Stimulated activated CD4-positive, alpha-beta T cell treated with anti-CD3 and anti-CD28 coated beads, TNF-alpha, amount 100 ng/mL, for 1 hour (primary cell): ENCODE results near the gene MAST3.

Source experiments
- DNase-seq, 3 donors: peaks; one replicate each; pipeline ENCODE4 v3.0.0-alpha.2; 2020; ENCODE audit warnings: low read depth in 3 of 3, low spot score in 1 of 3

The MAST3 gene

DNA sequence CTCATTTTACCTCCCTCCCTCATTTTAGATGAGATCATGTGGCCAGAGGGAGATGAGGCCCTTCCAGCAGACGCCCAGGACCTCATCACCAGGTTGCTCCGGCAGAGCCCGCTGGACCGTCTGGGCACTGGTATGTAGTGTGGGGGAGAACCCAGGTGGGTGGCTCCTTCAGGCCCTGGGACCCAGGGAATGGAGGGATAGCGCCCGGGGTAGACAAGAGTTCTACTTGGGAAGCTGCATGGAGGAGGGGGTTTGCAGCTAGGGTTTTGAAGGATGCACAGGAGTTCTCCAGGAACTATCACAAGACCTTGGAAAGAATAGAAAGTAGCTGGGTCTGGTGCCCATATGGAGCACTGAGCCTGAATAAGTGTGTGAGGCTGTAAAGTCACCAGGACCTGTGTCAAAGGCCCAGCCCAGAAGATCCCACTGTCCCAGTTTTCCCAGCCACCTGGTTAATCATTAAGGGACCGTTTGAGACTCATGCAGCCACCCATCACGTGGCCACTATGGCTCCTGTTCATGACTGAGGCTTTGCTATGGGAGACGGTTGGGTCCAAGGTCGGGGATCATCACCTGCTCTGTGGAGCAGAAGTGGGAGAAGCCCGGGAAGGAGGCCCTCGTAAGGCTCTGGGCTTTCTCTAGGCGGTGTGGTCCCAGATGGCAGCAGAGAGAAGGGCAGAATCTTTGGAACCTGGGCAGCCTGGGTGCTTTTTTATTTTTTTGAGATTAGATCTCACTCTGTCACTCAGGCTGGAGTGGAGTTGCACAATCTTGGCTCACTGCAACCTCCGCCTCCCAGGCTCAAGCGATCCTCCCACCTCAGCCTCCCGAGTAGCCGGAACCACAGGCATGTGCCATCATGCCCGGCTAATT is 38.4 kb downstream of the MAST3 start:
- DNase-seq, result no peak

DNA sequence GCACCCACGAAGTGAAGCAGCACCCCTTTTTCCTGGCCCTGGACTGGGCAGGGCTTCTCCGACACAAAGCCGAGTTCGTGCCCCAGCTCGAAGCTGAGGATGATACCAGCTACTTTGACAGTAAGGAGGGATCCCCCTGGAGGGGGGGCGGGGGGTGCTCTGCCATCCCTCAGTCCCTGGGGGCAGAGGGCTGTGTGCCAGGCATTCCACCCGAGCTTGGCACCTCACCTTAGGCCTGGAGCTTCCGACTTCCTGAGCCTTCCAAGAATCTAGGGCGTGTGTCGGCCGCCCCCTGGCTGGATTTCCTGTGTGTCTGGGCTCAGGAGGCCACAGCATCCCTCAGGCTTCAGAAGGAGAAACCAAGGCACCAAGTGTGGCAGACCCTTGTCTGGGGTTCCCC is 39.7 kb downstream of the MAST3 start:
- no peak for DNase-seq

DNA sequence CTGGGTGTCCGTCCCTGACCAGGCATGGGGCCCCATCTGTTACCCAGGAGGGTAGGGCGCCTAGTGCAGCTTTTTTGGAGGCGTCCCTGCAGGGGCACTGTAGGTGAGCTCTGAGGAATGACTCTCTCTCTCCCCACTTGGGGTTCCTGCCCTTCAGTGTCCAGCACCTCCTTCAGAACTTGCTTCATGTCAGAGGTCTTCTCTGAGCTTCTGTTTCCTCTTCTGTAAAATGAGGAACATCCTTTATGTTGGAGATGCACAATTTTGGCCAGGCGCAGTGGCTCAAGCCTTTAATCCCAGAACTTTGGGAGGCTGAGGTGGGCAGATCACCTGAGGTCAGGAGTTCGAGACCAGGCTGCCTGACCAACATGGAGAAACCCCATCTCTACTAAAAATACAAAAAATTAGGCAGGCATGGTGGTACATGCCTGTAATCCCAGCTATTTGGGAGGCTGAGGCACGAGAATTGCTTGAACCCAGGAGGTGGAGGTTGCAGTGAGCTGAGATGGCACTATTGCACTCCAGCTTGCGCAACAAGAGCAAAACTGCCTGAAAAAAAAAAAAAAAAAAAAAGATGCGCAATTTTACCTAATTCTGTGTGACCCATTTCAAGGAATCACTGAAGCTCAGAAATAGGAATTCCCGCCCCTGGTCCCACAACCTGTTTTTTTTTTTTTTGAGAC is 40.2 kb downstream of the MAST3 start:
- DNase-seq, result no peak

DNA sequence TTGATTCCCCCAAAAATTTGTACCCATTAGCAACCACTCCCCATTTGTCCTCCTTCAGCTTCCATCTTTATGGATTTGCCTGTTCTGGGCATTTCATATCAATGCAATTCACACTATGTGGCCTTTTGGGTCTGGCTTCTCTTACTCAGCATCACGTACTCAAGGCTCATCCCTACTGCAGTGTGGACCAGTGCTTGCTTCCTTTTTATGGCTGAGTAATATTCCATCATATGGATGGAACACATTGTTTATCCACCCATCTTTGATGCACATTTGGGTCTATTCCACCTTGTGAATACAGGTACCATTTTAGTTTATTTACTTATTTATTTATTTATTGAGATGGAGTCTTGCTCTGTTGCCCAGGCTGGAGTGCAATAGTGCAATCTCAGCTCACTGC is 42.9 kb downstream of the MAST3 start:
- DNase-seq, result no peak

DNA sequence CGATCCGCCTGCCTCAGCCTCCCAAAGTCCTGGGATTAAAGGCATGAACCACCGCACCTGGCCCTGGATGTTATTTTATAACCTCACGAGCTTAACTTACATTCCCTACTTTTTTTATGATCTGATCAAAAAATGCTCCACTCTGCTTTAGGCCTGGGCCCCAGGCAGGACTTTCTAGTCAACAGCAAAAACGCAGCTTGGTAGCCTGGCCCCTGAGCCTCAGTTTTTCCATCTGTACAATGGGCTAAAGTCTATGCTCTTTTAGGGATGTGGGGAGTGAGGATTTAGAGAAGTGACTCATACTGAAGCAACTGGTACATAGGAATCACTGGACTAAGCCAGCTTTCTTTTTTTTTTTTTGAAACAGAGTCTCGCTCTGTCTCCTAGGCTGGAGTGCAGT is 43.5 kb downstream of the MAST3 start:
- DNase-seq, result no peak

DNA sequence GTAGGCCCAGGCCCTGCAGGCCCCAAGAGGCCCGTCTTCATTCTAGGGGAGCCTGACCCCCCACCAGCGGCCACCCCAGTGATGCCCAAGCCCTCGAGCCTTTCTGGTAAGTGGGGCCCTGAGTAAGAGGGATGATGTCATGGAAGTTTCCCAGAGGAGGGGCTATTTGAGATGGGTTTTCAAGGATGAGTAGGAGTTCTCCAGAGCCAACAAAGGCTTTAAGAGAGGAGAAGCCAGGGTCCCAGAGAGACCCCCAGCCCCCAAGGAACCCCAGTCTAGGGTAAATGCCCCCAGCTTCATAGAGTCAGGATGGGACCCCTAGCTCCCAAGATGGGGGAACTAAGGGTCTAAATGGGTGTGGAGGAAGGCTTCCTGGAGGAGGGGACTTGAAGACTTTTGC is 46.3 kb downstream of the MAST3 start:
- DNase-seq, result no peak

DNA sequence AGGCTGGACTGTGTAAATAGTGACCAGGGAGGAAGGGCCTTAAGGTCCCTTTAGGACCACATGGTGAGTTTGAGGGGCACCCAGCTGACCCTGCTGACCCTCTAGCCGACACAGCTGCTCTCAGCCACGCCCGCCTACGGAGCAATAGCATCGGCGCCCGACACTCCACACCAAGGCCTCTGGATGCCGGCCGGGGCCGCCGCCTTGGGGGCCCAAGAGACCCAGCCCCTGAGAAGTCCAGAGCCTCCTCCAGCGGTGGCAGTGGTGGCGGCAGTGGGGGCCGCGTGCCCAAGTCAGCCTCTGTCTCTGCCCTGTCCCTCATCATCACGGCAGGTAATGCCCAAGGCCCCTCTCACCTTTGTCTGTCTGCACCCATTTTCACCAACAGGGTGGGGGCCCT is 46.8 kb downstream of the MAST3 start:
- DNase-seq, result no peak

DNA sequence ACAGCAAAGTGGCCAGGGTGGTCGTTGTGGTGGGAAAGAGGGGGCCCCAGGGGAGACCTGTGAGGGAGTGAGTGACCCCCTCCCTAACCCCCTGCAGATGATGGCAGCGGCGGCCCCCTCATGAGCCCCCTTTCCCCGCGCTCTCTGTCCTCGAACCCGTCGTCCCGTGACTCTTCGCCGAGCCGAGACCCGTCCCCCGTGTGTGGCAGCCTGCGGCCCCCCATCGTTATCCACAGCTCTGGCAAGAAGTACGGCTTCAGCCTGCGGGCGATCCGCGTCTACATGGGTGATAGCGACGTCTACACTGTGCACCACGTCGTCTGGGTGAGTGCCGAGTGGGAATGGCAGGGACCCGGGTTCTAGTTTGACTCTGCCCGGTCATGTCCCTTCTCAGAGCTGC is 47.3 kb downstream of the MAST3 start:
- DNase-seq, result no peak

DNA sequence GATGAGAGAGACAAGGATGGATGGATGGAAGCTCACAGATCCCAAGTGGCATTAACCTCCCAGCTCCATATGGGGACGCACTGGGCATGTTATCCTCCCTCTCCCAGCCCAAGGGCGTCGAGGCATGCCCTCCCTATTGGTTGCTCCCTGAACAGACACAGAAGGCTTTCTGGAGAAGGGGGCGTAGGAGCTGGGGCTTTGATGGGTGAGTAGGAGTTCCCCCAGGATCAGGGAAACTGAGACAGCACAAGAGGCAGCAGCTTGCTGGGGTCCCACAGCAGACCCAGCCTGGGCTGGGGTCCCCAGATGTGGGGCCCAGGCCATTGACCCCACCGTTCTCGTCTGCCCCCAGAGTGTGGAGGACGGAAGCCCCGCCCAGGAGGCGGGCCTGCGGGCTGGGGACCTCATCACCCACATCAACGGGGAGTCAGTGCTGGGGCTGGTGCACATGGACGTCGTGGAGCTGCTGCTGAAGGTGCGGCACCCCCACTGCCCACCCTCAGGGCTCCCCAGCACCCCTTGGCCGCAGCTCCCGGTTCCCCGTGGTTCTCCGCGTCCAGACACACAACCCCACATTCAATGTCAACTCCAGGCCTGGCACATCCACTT is 47.9 kb downstream of the MAST3 start:
- DNase-seq, result no peak

DNA sequence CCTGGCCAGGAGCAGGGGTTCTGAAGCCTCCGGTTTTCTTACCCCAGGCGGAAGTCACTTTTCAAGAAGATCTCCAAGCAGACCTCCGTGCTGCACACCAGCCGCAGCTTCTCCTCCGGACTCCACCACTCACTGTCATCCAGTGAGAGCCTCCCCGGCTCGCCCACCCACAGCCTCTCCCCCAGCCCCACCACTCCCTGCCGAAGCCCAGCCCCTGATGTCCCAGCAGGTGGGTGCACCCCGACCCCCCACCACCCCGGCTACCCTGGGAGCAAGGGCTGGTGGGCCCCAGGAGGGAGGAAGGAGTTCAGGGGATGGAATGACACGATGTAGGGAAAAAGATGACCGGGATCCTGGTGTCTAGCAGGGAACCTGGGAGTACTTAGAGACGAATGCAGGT is 49.8 kb downstream of the MAST3 start:
- DNase-seq, result no peak

DNA sequence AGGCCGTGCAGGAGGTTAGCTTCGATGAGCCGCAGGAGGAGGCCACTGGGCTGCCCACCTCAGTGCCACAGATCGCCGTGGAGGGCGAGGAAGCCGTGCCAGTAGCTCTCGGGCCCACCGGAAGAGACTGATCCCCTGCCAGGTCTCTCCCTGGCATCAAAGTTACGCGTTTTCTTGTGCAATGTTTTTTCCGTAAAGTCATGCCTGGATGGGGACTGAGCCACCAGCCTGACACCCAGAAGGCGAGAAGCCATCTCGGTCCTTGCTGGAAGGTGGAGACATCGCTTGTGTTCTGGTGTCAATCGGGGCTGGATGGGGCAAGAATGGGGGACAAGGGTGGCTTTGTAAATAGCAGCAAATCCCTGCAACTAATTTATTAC is 52.0 kb downstream of the MAST3 start:
- no peak for DNase-seq

DNA sequence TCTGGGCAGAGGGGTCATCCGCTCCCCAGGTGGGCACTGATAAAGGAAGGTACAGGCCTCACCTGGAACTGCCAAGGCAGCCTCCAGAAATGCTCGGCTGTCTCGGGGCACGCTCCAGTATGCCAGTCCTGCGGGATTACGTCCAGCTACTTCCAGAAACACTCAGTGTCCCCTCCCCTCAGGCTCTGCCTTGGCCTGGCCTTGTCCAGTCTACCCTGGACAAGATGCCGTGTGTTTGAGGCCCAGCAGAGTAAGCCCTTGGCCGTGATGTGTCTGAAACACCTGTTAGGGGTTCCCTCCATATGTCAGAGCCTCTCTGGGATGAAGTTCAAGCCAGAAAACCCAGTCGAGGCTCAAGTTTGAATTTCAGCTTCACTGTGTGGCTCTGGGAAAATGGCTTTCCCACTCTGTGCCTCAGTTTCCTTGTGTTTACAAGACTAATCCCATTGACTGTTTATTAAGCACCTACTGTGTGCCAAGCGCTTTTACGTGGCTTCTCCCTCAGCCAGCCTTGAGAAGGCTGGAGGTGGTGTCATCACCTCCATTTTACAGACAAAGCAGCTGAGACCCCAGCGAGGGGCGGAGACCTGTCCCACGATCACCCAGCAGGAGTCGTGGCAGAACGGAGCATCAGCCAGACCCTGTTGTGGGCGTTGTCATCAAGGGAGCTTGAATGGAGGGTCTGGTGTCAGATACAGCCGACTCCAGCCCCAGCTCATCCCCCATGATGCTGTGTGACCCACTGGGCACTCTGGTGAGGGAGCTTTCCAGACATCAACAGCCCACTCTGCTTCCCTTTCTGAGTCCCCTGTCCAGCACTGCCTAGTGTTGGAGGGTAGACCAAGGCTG is 53.4 kb downstream of the MAST3 start:
- DNase-seq, result no peak

DNA sequence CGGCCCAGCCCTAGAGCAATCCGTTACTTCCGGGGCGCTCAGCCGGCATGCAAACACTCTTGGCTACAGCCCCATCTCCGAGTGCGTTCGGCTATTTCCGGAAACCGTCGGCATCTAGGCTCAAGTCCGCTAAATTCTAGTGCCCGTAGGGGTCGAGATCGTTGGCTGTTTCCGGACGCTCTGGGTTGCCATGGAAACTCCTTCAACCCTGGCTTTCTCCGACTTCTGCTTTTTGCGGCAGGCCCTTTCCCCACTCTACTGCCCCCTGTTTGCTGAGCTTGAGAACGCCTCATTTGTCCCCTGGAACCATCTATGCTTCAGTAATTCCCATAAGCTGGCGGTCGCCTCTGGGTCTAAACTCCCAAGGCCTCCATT is 54.9 kb downstream of the MAST3 start:
- peak; percentile 92 to 96 (median 93) for DNase-seq

DNA sequence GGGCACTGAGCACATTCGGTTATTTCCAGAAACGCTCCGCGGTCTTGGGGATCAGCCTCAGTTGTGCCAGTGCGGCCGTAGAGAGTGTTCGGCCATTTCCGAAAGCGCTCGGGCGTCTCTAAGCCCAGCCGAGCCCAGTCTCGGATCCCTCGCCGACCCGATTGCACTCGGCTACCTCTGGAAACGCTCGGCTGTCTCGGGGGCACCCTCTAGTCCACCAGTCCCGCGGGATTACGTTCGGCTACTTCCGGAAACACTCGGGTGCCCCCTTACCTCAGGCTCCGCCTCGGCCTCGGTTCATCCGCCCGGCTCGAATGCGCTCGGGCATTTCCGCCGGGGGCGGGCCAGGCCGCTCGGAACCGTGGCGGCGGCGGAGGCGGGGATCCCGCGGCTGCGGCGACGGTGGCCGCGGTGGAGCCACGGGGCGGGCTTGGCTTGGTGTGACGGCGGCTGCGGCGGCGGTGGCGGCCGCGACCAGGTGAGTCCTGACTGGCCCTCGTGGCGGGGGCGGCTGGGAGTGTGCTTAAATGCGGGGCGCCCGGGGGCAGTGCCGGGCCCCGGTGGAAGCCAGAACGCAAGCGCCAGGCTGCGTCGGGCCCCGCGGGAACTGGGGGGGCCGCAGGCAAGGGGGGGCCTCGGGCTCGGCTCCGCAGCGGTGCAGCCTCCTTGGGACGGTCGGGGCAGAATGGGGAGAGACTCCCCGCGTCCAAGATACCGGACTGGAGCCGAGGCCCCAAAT is 55.4 kb downstream of the MAST3 start, which contains the start of gene PIK3R2:
TSS of gene PIK3R2 (plus strand) at position 347 of the 739 bp plus-strand sequence. CDS start 2,717 bp downstream, outside the sequence.
- DNase-seq, result peak; percentile 98 to 100 (median 99)

DNA sequence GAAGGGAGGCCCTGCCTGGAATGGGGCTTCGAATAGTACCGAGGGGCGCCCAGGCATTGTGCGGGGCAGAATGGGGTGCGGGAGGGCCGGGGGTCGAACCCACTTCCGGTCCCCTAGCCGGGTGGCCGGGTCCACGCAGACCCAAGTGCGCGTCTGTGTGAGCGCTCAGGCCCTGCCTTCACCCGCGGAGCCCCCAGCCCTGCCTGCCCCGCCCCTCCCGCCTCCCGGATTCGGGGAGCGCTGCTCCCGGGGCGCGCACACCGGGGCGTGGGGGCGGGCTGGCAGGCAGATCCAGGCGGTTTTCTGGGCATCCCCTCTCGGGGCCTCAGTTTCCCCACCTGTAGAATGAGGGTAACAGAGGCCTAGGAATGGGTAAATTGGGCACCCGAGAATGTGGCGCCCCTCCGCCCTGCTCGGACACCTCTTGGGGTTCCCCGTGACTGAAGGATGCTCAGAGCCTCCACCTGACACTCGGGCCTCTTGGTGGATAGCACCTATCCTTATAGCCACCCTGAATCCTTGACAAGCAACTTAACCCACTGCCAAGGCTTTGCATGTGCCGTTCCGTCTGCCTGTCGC is 56.1 kb downstream of the MAST3 start:
- DNase-seq, result no peak

DNA sequence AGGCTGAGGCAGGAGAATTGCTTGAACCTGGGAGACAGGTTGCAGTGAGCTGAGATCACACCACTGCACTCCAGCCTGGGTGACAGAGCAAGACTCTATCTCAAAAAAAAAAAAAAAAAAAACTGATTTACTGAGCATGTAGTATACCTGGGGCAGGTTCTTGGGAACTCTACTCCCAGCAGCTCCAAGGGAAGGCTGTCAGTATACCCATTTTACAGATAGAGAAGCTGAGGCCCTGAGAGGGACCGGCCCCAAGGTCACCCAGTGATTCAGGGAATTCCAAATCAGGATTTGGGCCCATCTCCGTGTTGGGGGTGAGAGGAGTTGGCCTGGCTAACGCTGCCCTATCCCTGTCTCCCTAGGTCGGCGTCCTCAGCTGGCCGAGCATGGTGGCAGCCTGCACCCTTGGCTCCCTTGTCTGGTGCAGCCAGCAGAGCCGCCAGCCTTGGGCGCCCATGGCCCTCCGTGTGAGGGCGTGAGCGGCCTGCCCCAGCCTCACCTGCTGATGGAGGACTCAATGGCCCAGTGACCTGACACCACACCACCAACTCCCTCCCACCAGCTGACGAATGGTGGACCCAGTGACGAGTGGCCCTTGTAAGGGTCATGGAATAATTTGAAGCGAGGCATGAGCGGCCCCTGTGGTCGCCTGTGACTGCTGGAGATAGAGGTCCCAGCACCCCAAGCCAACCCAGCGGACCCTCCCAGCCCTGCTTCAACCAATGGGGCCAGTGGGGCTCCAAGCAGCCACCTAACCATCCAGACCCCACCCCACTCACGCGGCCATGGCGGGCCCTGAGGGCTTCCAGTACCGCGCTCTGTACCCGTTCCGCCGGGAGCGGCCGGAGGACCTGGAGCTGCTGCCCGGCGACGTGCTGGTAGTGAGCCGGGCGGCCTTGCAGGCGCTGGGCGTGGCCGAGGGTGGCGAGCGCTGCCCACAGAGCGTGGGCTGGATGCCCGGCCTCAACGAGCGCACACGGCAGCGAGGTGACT is 57.8 kb downstream of the MAST3 start:
- DNase-seq, result no peak

DNA sequence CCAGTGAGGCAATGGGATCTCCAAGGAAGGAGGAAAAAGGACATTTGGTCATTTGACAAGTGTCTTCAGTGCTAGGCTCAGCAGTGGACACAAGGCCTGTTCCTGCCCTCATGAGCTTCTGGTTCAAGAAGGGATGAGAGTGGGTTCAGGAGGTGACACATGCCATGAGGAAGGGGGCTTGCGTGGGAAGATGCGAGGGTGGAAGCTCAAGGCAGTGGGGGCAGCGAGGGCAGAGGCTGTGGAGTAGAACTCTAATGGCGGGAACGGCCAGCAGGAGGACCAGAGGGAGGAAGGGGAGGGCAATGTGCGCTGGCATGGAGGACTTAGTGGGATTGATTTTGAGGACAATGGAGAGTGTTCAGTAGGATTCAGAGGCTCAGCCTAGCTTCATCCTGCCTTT is 58.7 kb downstream of the MAST3 start:
- DNase-seq, result no peak

DNA sequence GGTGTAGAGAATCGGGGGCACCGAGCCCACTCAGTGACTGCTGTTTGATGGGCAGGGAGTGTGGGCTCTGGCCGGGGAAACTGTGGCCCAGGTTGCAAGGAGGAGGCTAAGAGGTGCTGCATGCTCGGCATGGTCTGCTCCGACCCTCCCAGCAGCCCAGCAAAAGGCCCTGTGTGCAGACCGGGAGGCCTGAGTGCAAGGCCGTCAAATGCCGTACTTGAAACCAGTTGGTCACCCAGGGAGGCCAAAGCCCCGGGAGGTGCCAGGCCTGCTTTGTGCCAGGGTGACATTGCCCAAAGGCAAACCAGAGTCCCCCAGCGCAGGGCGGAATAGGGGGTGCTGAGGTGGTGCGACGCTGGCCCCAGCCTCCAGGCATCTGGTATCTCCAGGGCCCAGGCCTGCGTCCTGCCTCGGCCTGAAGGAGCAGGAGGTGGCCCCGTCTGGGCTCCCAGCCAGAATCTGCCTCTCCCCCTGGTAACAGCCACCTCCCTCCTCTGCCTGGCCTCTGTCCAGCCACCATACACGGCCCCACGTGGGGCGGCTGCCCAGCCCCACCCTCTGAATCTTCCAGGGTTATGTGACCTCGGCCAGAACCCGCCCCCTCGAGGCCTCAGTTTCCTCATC is 59.4 kb downstream of the MAST3 start:
- DNase-seq, result no peak
